ENCODE measurements around the gene SRSF9.

- no peak for TF ChIP-seq USF2 (IDR thresholded peaks at IDR 0.05; ENCODE audit: borderline replicate concordance, low read depth, low read length)
- TF ChIP-seq SIN3A (IDR thresholded peaks at IDR 0.05; ENCODE audit: borderline replicate concordance, low read depth, low read length) = no peak
- no peak for TF ChIP-seq EZH2phosphoT487 (IDR thresholded peaks at IDR 0.05; ENCODE audit: borderline replicate concordance, low read depth)
- TF ChIP-seq, protein P1, sequence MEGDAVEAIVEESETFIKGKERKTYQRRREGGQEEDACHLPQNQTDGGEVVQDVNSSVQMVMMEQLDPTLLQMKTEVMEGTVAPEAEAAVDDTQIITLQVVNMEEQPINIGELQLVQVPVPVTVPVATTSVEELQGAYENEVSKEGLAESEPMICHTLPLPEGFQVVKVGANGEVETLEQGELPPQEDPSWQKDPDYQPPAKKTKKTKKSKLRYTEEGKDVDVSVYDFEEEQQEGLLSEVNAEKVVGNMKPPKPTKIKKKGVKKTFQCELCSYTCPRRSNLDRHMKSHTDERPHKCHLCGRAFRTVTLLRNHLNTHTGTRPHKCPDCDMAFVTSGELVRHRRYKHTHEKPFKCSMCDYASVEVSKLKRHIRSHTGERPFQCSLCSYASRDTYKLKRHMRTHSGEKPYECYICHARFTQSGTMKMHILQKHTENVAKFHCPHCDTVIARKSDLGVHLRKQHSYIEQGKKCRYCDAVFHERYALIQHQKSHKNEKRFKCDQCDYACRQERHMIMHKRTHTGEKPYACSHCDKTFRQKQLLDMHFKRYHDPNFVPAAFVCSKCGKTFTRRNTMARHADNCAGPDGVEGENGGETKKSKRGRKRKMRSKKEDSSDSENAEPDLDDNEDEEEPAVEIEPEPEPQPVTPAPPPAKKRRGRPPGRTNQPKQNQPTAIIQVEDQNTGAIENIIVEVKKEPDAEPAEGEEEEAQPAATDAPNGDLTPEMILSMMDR (IDR thresholded peaks at IDR 0.05) = peak; percentile 73
- no peak for TF ChIP-seq TAF1 (IDR thresholded peaks at IDR 0.05; ENCODE audit: borderline replicate concordance, low read depth, low read length)
- TF ChIP-seq GATA2 (CRISPR knock-in tag; IDR thresholded peaks at IDR 0.05) = no peak
Measured at GRCh38 chr12:120439646-120440247, 29.8 kb downstream of the SRSF9 start.
